ENCODE data around the gene RAB4B. TPM values are rescaled to one million over a fixed set of nuclear protein-coding genes. Genes with fewer than 3 reads are reported as not detected.
A peak's percentile ranks its signal among the peaks of the same experiment; 100 is the strongest.

The RAB4B gene
- total and polyA plus RNA-seq, 2 of the 13 experiments (the other 11 are each of a cell fraction or from before 2014, with no cell fraction given) = 3.3 to 5.4 TPM

GRCh38 chr19:40797963-40798682 is 20.1 kb downstream of the RAB4B start (continued):
- TF ChIP-seq MTERF4 (CRISPR knock-in tag; IDR thresholded peaks at IDR 0.05) (no peak), NR2F2 (IDR thresholded peaks at IDR 0.05; ENCODE audit: borderline replicate concordance, low read depth) (peak; percentile 28; the same call in 1 of the 2 replicates), SPEN (CRISPR knock-in tag; IDR thresholded peaks at IDR 0.05; ENCODE audit: low read depth) (peak; percentile 42; the same call in 1 of the 2 replicates), AGO2 (optimal IDR thresholded peaks at IDR 0.05; ENCODE audit: low read depth, low read length) (no peak), E2F1 (CRISPR knock-in tag; IDR thresholded peaks at IDR 0.05) (peak; percentile 58; the same call in 1 of the 2 replicates), RFXAP (CRISPR knock-in tag; IDR thresholded peaks at IDR 0.05; ENCODE audit: borderline replicate concordance) (peak; percentile 95), ZNF777 (CRISPR knock-in tag; IDR thresholded peaks at IDR 0.05) (peak; percentile 92), BRD4 (CRISPR knock-in tag; IDR thresholded peaks at IDR 0.05) (peak; percentile 23; the same call in 1 of the 2 replicates), E2F2 (CRISPR knock-in tag; IDR thresholded peaks at IDR 0.05; ENCODE audit: borderline replicate concordance) (no peak), BRF2 (CRISPR knock-in tag; IDR thresholded peaks at IDR 0.05) (peak; percentile 51; the same call in 1 of the 2 replicates), ATM (IDR thresholded peaks at IDR 0.05; ENCODE audit: borderline replicate concordance) (no peak), GATAD1 (CRISPR knock-in tag; IDR thresholded peaks at IDR 0.05) (0 out of 2 replicates have a peak, but pooled peaks have one; percentile 40), PHF8 (CRISPR knock-in tag; IDR thresholded peaks at IDR 0.05) (peak; percentile 55), NR2F1 (CRISPR knock-in tag; IDR thresholded peaks at IDR 0.05) (peak in 1 of 2 experiments; percentile 63; a peak in 1 of 4 replicates), POLR2AphosphoS2 (IDR thresholded peaks at IDR 0.05; ENCODE audit: low read depth, low read length) (no peak), ZNF34 (CRISPR knock-in tag; IDR thresholded peaks at IDR 0.05; ENCODE audit: borderline replicate concordance) (no peak), ATAD3A (CRISPR knock-in tag; IDR thresholded peaks at IDR 0.05) (0 out of 2 replicates have a peak, but pooled peaks have one; percentile 51), ATF5 (CRISPR knock-in tag; IDR thresholded peaks at IDR 0.05; ENCODE audit: low read depth) (0 out of 2 replicates have a peak, but pooled peaks have one; percentile 60), CEBPB (IDR thresholded peaks at IDR 0.05; ENCODE audit: borderline replicate concordance, low read depth, low read length) (peak; percentile 95), POLR2AphosphoS5 (IDR thresholded peaks at IDR 0.05; ENCODE audit: low read depth, low read length) (peak; percentile 56), ZNF713 (CRISPR knock-in tag; IDR thresholded peaks at IDR 0.05) (no peak), TOPORS (CRISPR knock-in tag; IDR thresholded peaks at IDR 0.05) (no peak), ZFP1 (CRISPR knock-in tag; IDR thresholded peaks at IDR 0.05) (peak; percentile 32; the same call in 1 of the 2 replicates), SP5 (CRISPR knock-in tag; IDR thresholded peaks at IDR 0.05; ENCODE audit: borderline replicate concordance, low read depth) (peak; percentile 35; the same call in 1 of the 2 replicates), ZNF576 (CRISPR knock-in tag; IDR thresholded peaks at IDR 0.05) (0 out of 2 replicates have a peak, but pooled peaks have one; percentile 13)
